ENCODE results near the gene TEAD1. TPM values are rescaled to one million over a fixed set of nuclear protein-coding genes. Genes with fewer than 3 reads are reported as not detected.

The TEAD1 gene
- total RNA-seq, 4 donors from 2014 or later: 46.4 to 214 (median 61.2) TPM

- DNase-seq: peak; percentile 74
- 28 to 50% methylated on average over 5 to 11 of the region's 12 CpGs for WGBS, 2 donors (ENCODE audit: low coverage in 1 of 2)
Observed at GRCh38 chr11:12893787-12894672, 219.8 kb downstream of the TEAD1 start.

GRCh38 chr11:12897390-12897789 lies 223.2 kb downstream of the TEAD1 start:
- no peak for TF ChIP-seq POLR2A (IDR thresholded peaks at IDR 0.05)
- TF ChIP-seq POLR2AphosphoS5 (IDR thresholded peaks at IDR 0.05): no peak
- TF ChIP-seq CTCF (IDR thresholded peaks at IDR 0.05): no peak
- no peak for TF ChIP-seq EP300 (IDR thresholded peaks at IDR 0.05; ENCODE audit: low read depth)
- intact Hi-C loops (cut with DNase I; ENCODE audit: low total_unique reads): loop anchor here (5.0 kb wide), 1 partner anchor 485 kb away; no protein-coding TSS in a partner anchor
- H3K27ac ChIP-seq: peak overlapping the region; percentile 45 to 62 (median 52)

More at GRCh38 chr11:12893787-12894672, 219.8 kb downstream of the TEAD1 start:
- Histone ChIP-seq H3K4me3 (no peak overlapping the region), H3K27ac (peak overlapping the region; percentile 17 to 74 (median 52)), H3K4me1 (peaks cover 3 to 31% (median 15%) of the 10 kb centered on the region in 4 donors), H3K36me3 (no peaks in the 10 kb centered on the region), H3K9me3 (no peaks in the 10 kb centered on the region), H3K27me3 (no peaks in the 10 kb centered on the region)
- in situ Hi-C loops (cut with MboI; ENCODE audit: low pct_ligation_motif_present in 1 of 4, low pct_unique_long_range_greater_than_20kb in 1 of 4, low sequenced_read_pairs in 3 of 4): loop anchor here (5.0 to 25.0 kb wide), 6 partner anchors 207 to 562 kb away; partner anchors contain the start of gene TEAD1 (in 1 of the 4)
- intact Hi-C loops (cut with DNase I; ENCODE audit: low total_unique reads): loop anchor here (5.0 kb wide), 2 partner anchors 217 to 567 kb away; no protein-coding TSS in a partner anchor
- TF ChIP-seq POLR2AphosphoS5 (IDR thresholded peaks at IDR 0.05) (peak in 2 of 3 donors; percentile 8 to 13), CTCF (IDR thresholded peaks at IDR 0.05) (peak; percentile 86 to 94 (median 91)), POLR2A (IDR thresholded peaks at IDR 0.05) (no peak), EP300 (IDR thresholded peaks at IDR 0.05; ENCODE audit: low read depth) (no peak)

GRCh38 chr11:12897867-12898266 lies 223.6 kb downstream of the TEAD1 start:
- no peak overlapping the region for H3K4me3 ChIP-seq
- H3K36me3 ChIP-seq: peaks cover 0 to 3% (median under 1%) of the 10 kb centered on the region in 4 donors
- H3K4me1 ChIP-seq: peaks cover 3 to 23% (median 8%) of the 10 kb centered on the region in 4 donors
- H3K27me3 ChIP-seq: no peaks in the 10 kb centered on the region
- peak in 1 of 3 donors; percentile 36 for TF ChIP-seq POLR2AphosphoS5 (IDR thresholded peaks at IDR 0.05)
- no peak for TF ChIP-seq EP300 (IDR thresholded peaks at IDR 0.05; ENCODE audit: low read depth)
- 13 to 42% methylated on average over 3 of the region's 3 CpGs for WGBS, 2 donors (ENCODE audit: low coverage in 1 of 2)
- peak overlapping the region; percentile 45 to 62 (median 52) for H3K27ac ChIP-seq
- intact Hi-C loops (cut with DNase I; ENCODE audit: low total_unique reads): loop anchor here (5.0 kb wide), 1 partner anchor 486 kb away; no protein-coding TSS in a partner anchor
- in situ Hi-C loops (cut with MboI; ENCODE audit: low pct_ligation_motif_present in 1 of 4, low pct_unique_long_range_greater_than_20kb in 1 of 4, low sequenced_read_pairs in 3 of 4): loop anchor here (10.0 to 25.0 kb wide), 5 partner anchors 211 to 561 kb away; partner anchors contain the start of gene TEAD1 (in 1 of the 4)
- H3K9me3 ChIP-seq: no peaks in the 10 kb centered on the region
- DNase-seq: peak; percentile 34

More at GRCh38 chr11:12897390-12897789, 223.2 kb downstream of the TEAD1 start:
- H3K36me3 ChIP-seq: peaks cover 0 to 2% (median 0%) of the 10 kb centered on the region in 4 donors
- peaks cover 3 to 23% (median 8%) of the 10 kb centered on the region in 4 donors for H3K4me1 ChIP-seq
- no peak overlapping the region for H3K4me3 ChIP-seq
- no peaks in the 10 kb centered on the region for H3K9me3 ChIP-seq
- no peaks in the 10 kb centered on the region for H3K27me3 ChIP-seq
- in situ Hi-C loops (cut with MboI; ENCODE audit: low pct_ligation_motif_present in 1 of 4, low pct_unique_long_range_greater_than_20kb in 1 of 4, low sequenced_read_pairs in 3 of 4): loop anchor here (10.0 to 25.0 kb wide), 5 partner anchors 210 to 560 kb away; partner anchors contain the start of gene TEAD1 (in 1 of the 4)
- no peak for DNase-seq

GRCh38 chr11:12900496-12900895 lies 226.3 kb downstream of the TEAD1 start:
- H3K4me1 ChIP-seq: peaks cover 0 to 17% (median 7%) of the 10 kb centered on the region in 4 donors
- H3K4me3 ChIP-seq: no peak overlapping the region
- intact Hi-C loops (cut with DNase I; ENCODE audit: low total_unique reads): no loop called here
- no peaks in the 10 kb centered on the region for H3K27me3 ChIP-seq
- no peak for DNase-seq
- peaks cover 0 to 3% (median 2%) of the 10 kb centered on the region in 4 donors for H3K36me3 ChIP-seq
- H3K9me3 ChIP-seq: no peaks in the 10 kb centered on the region
- 70 to 100% methylated on average over 1 to 2 of the region's 2 CpGs for WGBS, 2 donors (ENCODE audit: low coverage in 1 of 2)
- in situ Hi-C loops (cut with MboI; ENCODE audit: low pct_ligation_motif_present in 1 of 4, low pct_unique_long_range_greater_than_20kb in 1 of 4, low sequenced_read_pairs in 3 of 4): no loop called here
- no peak overlapping the region for H3K27ac ChIP-seq
- TF ChIP-seq POLR2AphosphoS5 (IDR thresholded peaks at IDR 0.05) (no peak), POLR2A (IDR thresholded peaks at IDR 0.05) (no peak), CTCF (IDR thresholded peaks at IDR 0.05) (no peak), EP300 (IDR thresholded peaks at IDR 0.05; ENCODE audit: low read depth) (no peak)
